Adrenal gland (tissue), 12 donors: Measurements from ENCODE around the gene LRRC8D. TPM values are rescaled to one million over a fixed set of nuclear protein-coding genes. Genes with fewer than 3 reads are reported as not detected.
A peak's percentile ranks its signal among the peaks of the same experiment; 100 is the strongest.

Experiments
- DNase-seq, 7 donors: peaks; one replicate each; pipeline ENCODE4 v3.0.0-alpha.2; 2019 to 2020
- H3K27ac ChIP-seq, 5 donors: fragments of 200-600 bp; sonication (generic) in 4 of 5; 1 replicate in 3 of 5; 2 replicates in 2 of 5; pipeline versions ENCODE4 v1.5.1 to v1.8.0; 2016 to 2020; ENCODE audit warnings: mild to moderate bottlenecking in 1 of 5
- H3K27me3 ChIP-seq: fragments of 200-600 bp; 2 replicates; pipeline ENCODE4 v1.8.0; 2021
- H3K36me3 ChIP-seq, 2 donors: fragments of 200-600 bp; replicated peaks in 1 of 2; 1 replicate in 1 of 2; 2 replicates in 1 of 2; pipeline versions ENCODE4 v1.5.1 to v1.8.0; 2018 to 2022
- H3K4me1 ChIP-seq, 2 donors: fragments of 200-600 bp; replicated peaks in 1 of 2; 1 replicate in 1 of 2; 2 replicates in 1 of 2; pipeline versions ENCODE4 v1.5.1 to v1.8.0; 2018 to 2021
- H3K4me3 ChIP-seq, 4 donors: fragments of 200-600 bp; sonication (generic) in 3 of 4; one replicate each; pipeline ENCODE4 v1.5.1; 2016 to 2018
- H3K9me3 ChIP-seq, 3 donors: fragments of 200-600 bp; sonication (generic) in 1 of 3; replicated peaks in 1 of 3; 1 replicate in 2 of 3; 2 replicates in 1 of 3; pipeline versions ENCODE4 v1.5.1 to v1.8.0; 2016 to 2021
- POLR2A ChIP-seq, 2 donors: fragments of 450-650 bp; IDR thresholded peaks; one replicate each; pipeline ENCODE4 v1.6.1; 2017; ENCODE audit warnings: antibody characterized with exemption in 2 of 2, mild to moderate bottlenecking in 2 of 2, moderate library complexity in 1 of 2
- WGBS, 4 donors: extraction: QIAGEN DNeasy Blood & Tissue Kit in 2 of 4; methylation state at CpG; one replicate each; pipeline versions ENCODE4 v1.1.5 to v1.1.7; 2013 to 2017; 5-methylcytosine and 5-hydroxymethylcytosine counted together
- intact Hi-C, 2 donors: fragments of 100-400 bp; cut with DNase I; formaldehyde crosslinking; loops; one replicate each; pipeline versions ENCODE4 v1.14.1 to v1.15.0; 2022 to 2023
- polyA plus RNA-seq, 3 donors: library from polyadenylated mRNA; stranded (reverse); fragments of 200-250 nt in 2 of 3; fragments of 350-450 nt in 1 of 3; fragmentation: Illumina TruSeq in 1 of 3; extraction: RNeasy Lipid Tissue Mini Kit (QIAGEN cat#74804) in 1 of 3; gene quantifications; one replicate each; pipeline ENCODE4 v1.2.3, GENCODE V29; 2013 to 2014
- total RNA-seq, 9 donors: library from RNA; depleted of rRNA in 4 of 9; stranded (reverse); fragments of >200 nt in 4 of 9; fragments of 120-200 nt in 1 of 9; fragmentation: NEBNext Ultra II Directional in 1 of 9; extraction: Animal tissue kit (Norgen Biotek cat#: 25700) in 1 of 9; gene quantifications; one replicate each; pipeline versions ENCODE4 v1.1.0 to v1.2.4, GENCODE V29; 2013 to 2023
- TF ChIP-seq, protein P1 (sequence below), 6 experiments: fragments of 450-650 bp in 4 of 6; fragments of 200-600 bp in 2 of 6; sonication (generic) in 1 of 6; IDR thresholded peaks; 1 replicate in 5 of 6; 2 replicates in 1 of 6; pipeline versions ENCODE4 v1.5.1 to v1.8.0; 2016 to 2021; ENCODE audit warnings: antibody characterized with exemption in 6 of 6, mild to moderate bottlenecking in 2 of 6, moderate library complexity in 1 of 6
- donor health status: healthy with polysubstance abuse.
- donor health status: Bipolar disorder and iron deficiency.
- donor health status: DM: yes; HTN: yes; CAD: no.
- donor health status: DM: no; HTN: no; CAD: no.
- donor health status: DM: no; HTN: no; CAD: no.
- donor health status: DM: yes; HTN: yes; CAD: no.

Gene LRRC8D
- total and polyA plus RNA-seq, 12 donors, result 13.9 to 79.8 (median 57.2) TPM

DNA sequence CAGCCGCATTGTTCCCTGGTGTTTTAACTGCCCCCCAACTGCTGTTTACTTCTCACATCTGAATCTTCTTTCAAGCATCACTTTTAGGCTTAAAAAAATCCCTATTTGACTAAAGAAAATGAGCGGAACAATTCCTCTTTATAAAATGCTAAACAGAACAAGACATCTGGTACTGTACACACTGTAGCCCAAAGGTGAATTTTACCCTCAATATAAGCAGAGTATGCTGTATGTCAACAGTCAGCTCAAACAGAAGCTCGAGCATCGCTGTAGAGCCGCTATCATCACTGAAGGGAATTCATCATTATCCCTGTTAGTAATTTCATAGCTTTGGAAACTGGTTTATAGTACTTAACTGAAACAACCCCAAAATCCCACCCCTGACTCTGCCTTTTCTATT, 85.3 kb downstream of the LRRC8D start:
- H3K27ac ChIP-seq, result peak overlapping the region in 4 of 5 donors; percentile 56 to 81 (median 74)
- 87 to 96% (median 92%) methylated on average over 5 of the region's 5 CpGs for WGBS, 4 donors
- H3K36me3 ChIP-seq, result no peaks in the 10 kb centered on the region
- H3K4me3 ChIP-seq, result no peak overlapping the region
- TF ChIP-seq POLR2A (IDR thresholded peaks at IDR 0.05), result no peak
- TF ChIP-seq, protein P1, sequence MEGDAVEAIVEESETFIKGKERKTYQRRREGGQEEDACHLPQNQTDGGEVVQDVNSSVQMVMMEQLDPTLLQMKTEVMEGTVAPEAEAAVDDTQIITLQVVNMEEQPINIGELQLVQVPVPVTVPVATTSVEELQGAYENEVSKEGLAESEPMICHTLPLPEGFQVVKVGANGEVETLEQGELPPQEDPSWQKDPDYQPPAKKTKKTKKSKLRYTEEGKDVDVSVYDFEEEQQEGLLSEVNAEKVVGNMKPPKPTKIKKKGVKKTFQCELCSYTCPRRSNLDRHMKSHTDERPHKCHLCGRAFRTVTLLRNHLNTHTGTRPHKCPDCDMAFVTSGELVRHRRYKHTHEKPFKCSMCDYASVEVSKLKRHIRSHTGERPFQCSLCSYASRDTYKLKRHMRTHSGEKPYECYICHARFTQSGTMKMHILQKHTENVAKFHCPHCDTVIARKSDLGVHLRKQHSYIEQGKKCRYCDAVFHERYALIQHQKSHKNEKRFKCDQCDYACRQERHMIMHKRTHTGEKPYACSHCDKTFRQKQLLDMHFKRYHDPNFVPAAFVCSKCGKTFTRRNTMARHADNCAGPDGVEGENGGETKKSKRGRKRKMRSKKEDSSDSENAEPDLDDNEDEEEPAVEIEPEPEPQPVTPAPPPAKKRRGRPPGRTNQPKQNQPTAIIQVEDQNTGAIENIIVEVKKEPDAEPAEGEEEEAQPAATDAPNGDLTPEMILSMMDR (IDR thresholded peaks at IDR 0.05), result no peak
- H3K27me3 ChIP-seq, result no peaks in the 10 kb centered on the region
- H3K9me3 ChIP-seq, result no peaks in the 10 kb centered on the region
- DNase-seq, result no peak
- H3K4me1 ChIP-seq, result peaks cover 21 to 55% of the 10 kb centered on the region in 2 donors
- intact Hi-C loops, result no loop called here

DNA sequence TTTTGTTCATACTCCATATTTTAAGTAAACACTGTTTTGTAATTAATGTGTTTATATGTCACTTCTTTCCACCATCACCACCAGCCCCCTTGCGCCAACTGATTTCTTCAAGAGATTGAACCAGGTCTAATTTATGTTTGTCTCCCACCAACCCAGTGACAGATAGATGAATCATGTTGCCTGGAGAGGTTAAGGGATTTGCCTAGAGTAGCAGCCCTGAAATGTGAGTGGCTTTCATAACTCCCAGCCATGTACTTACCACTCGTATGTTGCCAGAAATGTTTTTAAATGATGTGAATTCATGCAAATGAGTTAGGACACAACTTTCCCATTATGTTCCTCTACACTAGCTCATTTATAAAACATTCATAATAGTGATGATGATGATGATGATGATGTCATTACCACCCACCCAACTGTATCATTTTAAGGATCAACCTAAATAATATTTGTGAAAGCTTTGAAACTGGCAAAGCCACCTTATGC, 86.9 kb downstream of the LRRC8D start:
- H3K4me1 ChIP-seq, result peaks cover 21 to 55% of the 10 kb centered on the region in 2 donors
- H3K9me3 ChIP-seq, result no peaks in the 10 kb centered on the region
- no peak for TF ChIP-seq POLR2A (IDR thresholded peaks at IDR 0.05)
- TF ChIP-seq, protein P1 (IDR thresholded peaks at IDR 0.05), result no peak
- H3K27me3 ChIP-seq, result no peaks in the 10 kb centered on the region
- no peak overlapping the region for H3K4me3 ChIP-seq
- 76 to 100% (median 84%) methylated on average over 2 of the region's 2 CpGs for WGBS, 4 donors
- intact Hi-C loops, result no loop called here
- DNase-seq, result no peak
- H3K36me3 ChIP-seq, result no peaks in the 10 kb centered on the region
- H3K27ac ChIP-seq, result peak overlapping the region in 3 of 5 donors; percentile 72 to 81 (median 77)

DNA sequence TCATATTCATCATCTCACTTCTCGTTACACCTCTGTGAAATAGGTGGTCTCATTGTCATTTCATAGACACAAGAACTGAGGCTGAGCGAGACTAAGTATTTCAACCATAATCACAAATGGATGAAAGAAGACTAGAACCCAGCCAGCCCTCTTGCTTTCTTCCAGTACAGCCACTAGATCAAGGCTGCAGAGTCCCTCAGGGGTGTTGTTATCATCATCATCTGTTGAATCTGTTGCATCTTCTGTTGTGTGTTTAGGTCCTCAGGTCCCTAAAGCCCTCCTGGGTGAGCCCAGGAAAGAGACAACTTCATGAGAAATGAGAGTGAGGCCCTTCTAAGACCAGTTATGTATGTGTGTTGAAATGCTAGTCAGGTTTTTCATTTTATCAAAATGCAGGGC, 87.4 kb downstream of the LRRC8D start:
- DNase-seq, result no peak
- intact Hi-C loops, result no loop called here
- Histone ChIP-seq H3K36me3 (no peaks in the 10 kb centered on the region), H3K27me3 (no peaks in the 10 kb centered on the region), H3K9me3 (no peaks in the 10 kb centered on the region), H3K27ac (peak overlapping the region in 4 of 5 donors; percentile 9 to 81 (median 68)), H3K4me1 (peaks cover 26 to 60% of the 10 kb centered on the region in 2 donors), H3K4me3 (no peak overlapping the region)
- WGBS, 4 donors, result 92 to 100% (median 98%) methylated on average over 2 of the region's 2 CpGs
- TF ChIP-seq, protein P1 (IDR thresholded peaks at IDR 0.05), result no peak
- no peak for TF ChIP-seq POLR2A (IDR thresholded peaks at IDR 0.05)

DNA sequence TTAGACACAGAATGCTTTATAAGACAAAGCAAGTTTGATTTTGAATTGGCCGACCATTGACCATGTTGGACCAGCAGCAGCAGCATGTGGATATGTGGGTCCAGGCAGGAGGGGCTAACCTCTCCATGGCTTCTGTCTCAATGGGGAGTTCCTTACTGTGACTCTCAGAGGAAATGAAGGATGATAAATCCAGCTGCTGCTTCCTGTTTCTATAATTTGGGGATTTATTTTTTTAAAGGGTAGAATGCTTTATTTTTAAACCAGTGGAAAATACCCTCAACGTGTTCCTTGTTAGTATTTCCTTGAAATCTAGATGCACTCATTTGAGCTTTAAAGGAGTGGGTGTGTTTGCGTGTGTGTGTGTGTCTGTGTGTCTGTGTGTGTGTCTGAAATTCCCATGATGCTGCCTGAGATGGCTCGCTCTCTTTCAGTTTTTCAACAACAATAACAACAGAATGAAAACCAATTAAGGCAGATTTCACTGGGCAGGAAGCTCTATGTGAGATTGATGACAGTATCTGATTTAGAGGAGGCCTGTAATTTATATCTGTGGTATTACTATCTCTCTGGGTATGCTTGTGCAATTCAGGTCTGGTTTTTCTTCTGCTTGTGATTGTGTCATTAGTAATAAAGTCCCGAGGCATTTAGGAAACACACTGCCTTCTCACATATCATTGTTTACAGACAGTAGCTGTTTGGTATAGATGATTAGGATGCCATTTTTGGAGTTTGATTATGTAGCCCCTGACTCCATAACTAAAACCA, 88.0 kb downstream of the LRRC8D start:
- no peaks in the 10 kb centered on the region for H3K36me3 ChIP-seq
- no peaks in the 10 kb centered on the region for H3K27me3 ChIP-seq
- H3K4me1 ChIP-seq, result peaks cover 29 to 60% of the 10 kb centered on the region in 2 donors
- H3K4me3 ChIP-seq, result no peak overlapping the region
- intact Hi-C loops, result no loop called here
- DNase-seq, result no peak
- TF ChIP-seq, protein P1 (IDR thresholded peaks at IDR 0.05), result no peak
- TF ChIP-seq POLR2A (IDR thresholded peaks at IDR 0.05), result no peak
- 34 to 48% (median 36%) methylated on average over 5 of the region's 5 CpGs for WGBS, 4 donors
- no peaks in the 10 kb centered on the region for H3K9me3 ChIP-seq
- H3K27ac ChIP-seq, result peak overlapping the region in 4 of 5 donors; percentile 9 to 81 (median 68)
